GM21825 (cell line): ENCODE data around the gene RPL3.

Experiments used
- ATAC-seq: cut with Tn5 transposase; IDR thresholded peaks from one replicate; pipeline ENCODE4 v1.9.1; 2021; ENCODE audit warnings: mild to moderate bottlenecking, moderate library complexity; ENCODE audit not compliant: unreplicated experiment

Gene RPL3

GRCh38 chr22:39301108-39301507 is 18.3 kb downstream of the RPL3 start:
- ATAC-seq = no peak

- no peak for ATAC-seq
These were observed 19.1 kb downstream of the RPL3 start for GRCh38 chr22:39300186-39300830.

- no peak for ATAC-seq
These were observed 19.6 kb downstream of the RPL3 start for GRCh38 chr22:39299829-39300178.

- no peak for ATAC-seq
These were observed 21.0 kb downstream of the RPL3 start for GRCh38 chr22:39298241-39298987.

DNA sequence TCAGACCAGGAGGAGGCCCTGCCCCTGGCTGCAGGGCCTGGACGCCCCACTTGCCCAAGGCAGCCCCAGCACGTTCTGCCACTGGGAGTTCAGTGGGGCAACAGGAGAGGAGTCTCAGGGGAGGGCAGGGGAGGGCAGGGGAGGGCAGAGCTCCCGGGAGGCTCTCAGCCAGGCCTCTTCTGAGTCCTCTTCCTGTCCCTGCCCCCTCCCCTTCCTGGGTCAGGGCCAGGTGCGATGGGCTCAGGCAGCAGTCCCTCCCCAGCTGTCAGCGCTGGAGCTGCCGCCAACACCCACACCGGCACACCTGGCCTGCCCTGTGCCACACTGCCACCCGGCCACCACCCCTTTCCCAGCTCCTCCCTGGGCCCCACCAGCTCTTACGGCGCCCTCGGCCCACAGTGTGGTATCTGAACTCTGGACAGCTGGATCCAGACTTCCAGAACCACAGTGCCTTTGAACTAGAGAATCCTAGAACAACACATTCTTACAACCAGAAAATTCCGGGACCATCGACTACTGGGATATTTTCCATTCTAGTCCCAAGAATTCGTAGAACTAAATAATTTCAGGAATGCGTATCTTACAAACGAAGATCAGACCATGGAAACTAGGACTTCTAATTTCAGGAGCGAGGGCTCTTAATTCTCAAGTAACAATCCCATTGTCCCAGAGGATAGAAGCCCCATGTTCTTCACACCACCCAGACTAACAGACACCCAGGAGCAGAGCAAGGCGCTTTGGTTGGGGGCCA is 21.8 kb downstream of the RPL3 start:
- ATAC-seq = no peak

DNA sequence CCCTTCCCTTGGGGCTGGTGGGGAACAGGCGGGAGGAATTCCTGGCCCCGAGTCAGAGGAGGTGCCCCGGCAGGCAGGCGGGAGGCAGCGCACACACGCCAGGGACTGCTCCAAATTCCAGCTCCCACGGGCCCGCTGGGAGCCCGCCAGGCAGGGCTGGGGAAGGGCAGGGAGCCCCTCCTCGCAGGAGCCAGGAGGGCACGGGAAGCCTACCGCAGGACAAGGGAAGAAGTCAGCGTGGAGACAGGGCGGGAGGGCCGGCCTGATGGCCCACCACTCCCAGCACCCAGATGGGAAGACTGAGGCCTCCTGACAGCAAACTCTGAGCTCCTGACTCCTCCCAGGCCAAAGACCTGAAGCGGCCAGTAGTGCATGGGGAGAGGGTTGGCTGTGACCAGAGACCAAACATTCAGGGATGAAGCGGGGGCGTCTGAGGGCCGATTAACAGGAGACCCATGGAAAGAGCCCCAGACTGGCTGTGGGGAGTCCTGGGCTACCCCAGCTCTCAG is 22.4 kb downstream of the RPL3 start:
- no peak for ATAC-seq

GRCh38 chr22:39296535-39296934 is 22.9 kb downstream of the RPL3 start:
- ATAC-seq = no peak

GRCh38 chr22:39294571-39295468 is 24.6 kb downstream of the RPL3 start:
- ATAC-seq = no peak

DNA sequence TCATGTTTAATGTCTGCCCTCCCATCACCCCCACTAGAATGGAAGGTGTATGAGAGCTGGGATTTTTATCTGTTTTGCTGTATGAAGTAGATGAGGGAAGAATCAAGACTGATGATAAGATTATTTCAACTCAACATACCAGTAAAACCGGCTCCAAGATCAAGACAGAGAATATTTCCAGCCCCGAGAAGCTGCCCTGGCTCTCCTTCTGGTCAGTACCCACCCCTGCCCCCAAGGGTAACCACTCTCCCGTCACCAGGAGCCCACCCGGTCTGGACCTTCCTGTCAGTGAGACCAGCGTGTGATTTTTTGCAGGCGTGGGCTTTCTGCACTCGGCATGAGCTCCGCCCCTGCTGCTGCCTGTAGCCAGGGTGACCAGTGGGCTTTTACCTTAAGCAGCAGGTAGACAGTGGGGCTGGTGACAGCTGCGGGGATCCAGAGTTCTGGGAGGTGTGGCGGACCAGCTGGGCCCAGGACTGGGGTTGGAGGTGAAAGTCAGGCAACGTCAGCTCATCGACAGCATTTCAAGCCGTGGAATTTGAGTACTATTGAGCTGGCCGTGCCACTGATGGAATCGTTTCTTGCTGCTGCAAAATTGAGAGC is 25.6 kb downstream of the RPL3 start:
- no peak for ATAC-seq

DNA sequence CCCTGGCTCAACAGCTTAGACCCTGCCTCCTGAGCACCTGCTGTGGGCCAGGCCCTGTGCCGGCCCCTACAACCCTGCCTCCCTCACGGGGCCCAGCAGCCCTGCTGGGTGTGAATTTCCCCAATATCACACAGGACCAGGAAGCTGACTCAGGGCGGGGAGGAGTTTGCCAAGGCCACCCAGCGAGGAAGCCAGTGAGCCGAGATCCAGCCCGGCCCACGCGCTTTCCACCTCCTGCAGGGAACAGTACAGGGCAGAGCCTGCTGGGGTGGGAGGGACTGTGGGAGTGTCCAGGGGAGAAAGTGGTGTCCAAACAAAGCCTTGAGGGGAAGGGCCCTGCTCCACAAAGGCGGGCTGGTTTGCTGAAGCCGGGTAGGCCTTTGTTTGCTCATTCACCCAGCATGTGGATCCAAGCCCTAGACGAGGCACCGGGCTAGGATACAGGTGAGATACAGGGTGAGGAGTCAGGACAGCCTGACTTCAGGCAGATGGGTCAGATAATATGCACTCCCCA is 26.8 kb downstream of the RPL3 start:
- no peak for ATAC-seq

DNA sequence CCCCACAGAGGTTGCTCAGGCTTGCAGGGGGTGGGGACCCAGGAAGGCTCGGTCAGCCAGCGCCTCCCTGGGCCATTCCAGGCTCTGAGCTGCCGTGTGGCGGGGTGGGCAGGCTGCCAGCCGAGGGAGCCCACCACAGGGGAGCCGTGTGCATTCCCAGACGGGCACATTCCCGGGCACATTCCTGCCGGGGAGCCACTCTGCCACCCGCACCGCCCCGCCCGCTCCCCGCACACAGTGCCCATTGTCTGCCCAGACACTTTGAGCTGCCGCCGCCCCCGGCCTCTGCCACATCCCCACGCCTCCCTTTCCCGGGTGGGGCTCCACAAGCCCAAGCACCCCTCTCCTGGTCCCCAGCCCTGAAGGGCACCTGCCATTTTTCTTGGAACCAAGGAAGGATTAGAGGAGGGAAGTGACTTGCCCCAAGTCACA is 27.4 kb downstream of the RPL3 start:
- ATAC-seq = no peak

DNA sequence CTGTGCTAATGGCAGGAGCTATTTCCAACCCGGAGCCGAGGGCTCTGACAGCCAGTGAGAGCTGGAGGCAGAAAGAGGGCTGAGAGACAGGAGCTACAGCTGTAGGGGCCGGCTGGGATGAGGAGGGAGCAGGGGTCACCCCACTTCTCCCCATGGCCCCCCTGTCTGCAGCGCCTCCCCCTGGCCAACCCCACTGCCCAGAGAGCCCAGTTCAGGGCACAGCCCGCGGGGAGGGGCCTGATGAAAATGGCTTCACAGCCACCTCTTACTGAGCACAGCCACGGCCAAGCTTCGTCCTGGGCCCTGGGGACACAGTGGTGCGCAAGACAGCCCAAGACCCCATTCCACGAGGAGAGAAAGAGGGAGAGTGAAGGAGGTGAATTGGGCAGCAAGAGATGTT is 27.9 kb downstream of the RPL3 start:
- no peak for ATAC-seq

DNA sequence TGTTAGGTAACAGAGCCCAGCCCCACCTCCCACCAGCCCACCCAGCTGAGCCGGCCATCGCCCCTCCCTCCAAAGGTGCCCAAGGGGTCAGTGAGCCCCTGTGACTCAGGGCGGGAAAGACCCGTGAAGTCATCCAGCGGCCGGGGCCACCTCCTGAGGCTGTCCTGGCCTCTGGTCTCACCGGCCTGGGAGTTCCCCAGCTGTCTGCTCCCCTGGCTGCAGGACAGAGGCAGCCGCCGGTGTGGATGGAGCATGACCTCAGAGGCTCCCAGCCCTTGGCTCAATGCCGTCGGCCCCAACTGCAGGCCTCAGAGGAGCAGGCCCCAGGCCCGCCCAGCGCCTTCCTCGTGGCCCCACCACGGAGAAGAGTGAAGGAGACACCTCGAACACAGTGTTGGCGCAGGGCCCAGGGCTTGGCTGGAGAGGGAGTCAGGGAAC is 28.7 kb downstream of the RPL3 start:
- ATAC-seq = no peak

- ATAC-seq = no peak
These were observed 29.3 kb downstream of the RPL3 start for GRCh38 chr22:39289975-39290720.

DNA sequence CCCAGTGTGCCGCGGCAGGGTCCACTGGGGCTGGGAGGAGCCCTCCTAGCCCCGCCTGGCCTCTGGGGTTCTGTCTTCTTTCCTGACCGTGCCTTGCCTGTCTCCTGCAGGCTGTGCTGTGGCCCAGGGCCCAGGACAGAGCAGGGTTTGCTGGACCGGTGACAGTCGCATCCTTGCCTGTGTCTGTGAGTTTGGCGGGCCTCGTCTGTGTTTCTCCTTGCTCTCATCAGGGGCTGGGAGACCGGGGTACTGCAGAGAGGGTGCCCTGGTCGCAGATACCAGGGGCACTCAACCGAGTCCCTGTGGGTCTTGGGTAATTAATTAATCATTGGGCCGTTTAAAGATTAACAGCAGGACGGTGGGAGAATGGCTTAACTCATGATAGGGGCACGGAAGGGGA is 29.9 kb downstream of the RPL3 start:
- ATAC-seq = no peak

- no peak for ATAC-seq
These were observed 31.1 kb downstream of the RPL3 start for GRCh38 chr22:39288135-39288898.

- no peak for ATAC-seq
These were observed 32.2 kb downstream of the RPL3 start for GRCh38 chr22:39287076-39287725.

DNA sequence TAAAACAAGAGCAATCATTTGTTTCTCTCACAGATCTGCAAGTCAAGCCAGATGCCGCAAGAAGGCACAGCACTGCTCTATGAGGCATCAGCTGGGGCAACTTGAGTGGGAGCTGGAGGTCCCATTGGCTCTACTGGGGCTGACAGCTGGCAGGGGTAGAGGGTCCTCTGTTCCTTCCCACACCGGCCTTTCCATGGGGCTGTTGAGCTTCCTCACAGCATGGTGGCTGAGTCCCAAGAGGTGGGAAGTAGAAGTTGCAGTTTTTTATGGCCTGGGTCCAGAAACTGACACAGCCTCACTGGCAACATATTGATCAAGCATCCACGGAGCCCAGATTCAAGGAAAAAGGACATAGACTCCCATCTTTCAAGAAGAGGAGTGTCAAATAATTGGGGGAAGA is 34.4 kb downstream of the RPL3 start:
- no peak for ATAC-seq
